Liver (tissue), 9 donors: ENCODE data around the gene CACHD1. TPM values are rescaled to one million over a fixed set of nuclear protein-coding genes. Genes with fewer than 3 reads are reported as not detected.

Experiments
- DNase-seq: peaks from one replicate; pipeline ENCODE4 v3.0.0-alpha.2; 2017; ENCODE audit warnings: low spot score
- H3K27ac ChIP-seq, 2 donors: one replicate each; pipeline ENCODE4 v1.7.0; 2013; ENCODE audit warnings: inconsistent platforms in 2 of 2, low read length in 2 of 2, control low read depth in 1 of 2, low read depth in 1 of 2, mild to moderate bottlenecking in 1 of 2
- H3K27me3 ChIP-seq, 4 donors: one replicate each; pipeline versions ENCODE4 v1.6.1 to v1.7.0; 2013; ENCODE audit warnings: low read length in 3 of 4, inconsistent platforms in 1 of 4, mild to moderate bottlenecking in 1 of 4, moderate library complexity in 1 of 4; ENCODE audit not compliant: control insufficient read depth in 4 of 4, insufficient read depth in 4 of 4
- H3K36me3 ChIP-seq, 4 donors: one replicate each; pipeline versions ENCODE4 v1.6.1 to v1.7.0; 2013; ENCODE audit warnings: low read length in 3 of 4, mild to moderate bottlenecking in 3 of 4, low read depth in 1 of 4, moderate library complexity in 1 of 4; ENCODE audit not compliant: control insufficient read depth in 4 of 4, insufficient read depth in 3 of 4
- H3K4me1 ChIP-seq, 4 donors: one replicate each; pipeline versions ENCODE4 v1.6.1 to v1.7.0; 2013; ENCODE audit warnings: low read length in 3 of 4, mild to moderate bottlenecking in 3 of 4, moderate library complexity in 1 of 4; ENCODE audit not compliant: control insufficient read depth in 4 of 4, insufficient read depth in 4 of 4
- H3K4me3 ChIP-seq, 3 donors: one replicate each; pipeline versions ENCODE4 v1.6.1 to v1.7.0; 2013; ENCODE audit warnings: low read length in 3 of 3, control low read depth in 1 of 3, low read depth in 1 of 3, mild to moderate bottlenecking in 1 of 3
- H3K9ac ChIP-seq, 2 donors: one replicate each; pipeline ENCODE4 v1.7.0; 2013; ENCODE audit warnings: low read length in 2 of 2, mild to moderate bottlenecking in 2 of 2, moderate library complexity in 2 of 2, control low read depth in 1 of 2, low read depth in 1 of 2
- H3K9me3 ChIP-seq, 4 donors: one replicate each; pipeline versions ENCODE4 v1.6.1 to v1.7.0; 2013; ENCODE audit warnings: low read length in 3 of 4; ENCODE audit not compliant: control insufficient read depth in 4 of 4
- ATF3 ChIP-seq: IDR thresholded peaks from 2 replicates; pipeline ENCODE4 v1.6.1; 2016; ENCODE audit warnings: antibody characterized with exemption
- CTCF ChIP-seq: fragments of 150-350 bp; IDR thresholded peaks from 2 replicates; pipeline ENCODE4 v1.5.1; 2017; ENCODE audit warnings: improper control_type of control experiment, low read depth, low read length; ENCODE audit not compliant: missing input control
- EGR1 ChIP-seq, 2 donors: IDR thresholded peaks; 2 replicates each; pipeline ENCODE4 v1.6.1; 2016 to 2018; ENCODE audit warnings: antibody characterized with exemption in 2 of 2, low read depth in 2 of 2
- FOXA1 ChIP-seq: IDR thresholded peaks from 2 replicates; pipeline ENCODE4 v1.6.1; 2016; ENCODE audit warnings: antibody characterized with exemption
- FOXA2 ChIP-seq: IDR thresholded peaks from 2 replicates; pipeline ENCODE4 v1.6.1; 2016; ENCODE audit warnings: antibody characterized with exemption
- GABPA ChIP-seq, 2 donors: IDR thresholded peaks in 1 of 2; conservative IDR thresholded peaks in 1 of 2; 2 replicates each; pipeline ENCODE4 v1.6.1; 2016; ENCODE audit warnings: antibody characterized with exemption in 2 of 2, mild to moderate bottlenecking in 1 of 2, moderate library complexity in 1 of 2
- HNF4A ChIP-seq, 2 donors: conservative IDR thresholded peaks; 2 replicates each; pipeline ENCODE4 v1.6.1; 2016; ENCODE audit warnings: antibody characterized with exemption in 2 of 2, mild to moderate bottlenecking in 2 of 2
- HNF4G ChIP-seq: IDR thresholded peaks from 2 replicates; pipeline ENCODE4 v1.6.1; 2016; ENCODE audit warnings: antibody characterized with exemption
- JUND ChIP-seq, 2 donors: IDR thresholded peaks; 2 replicates each; pipeline ENCODE4 v1.6.1; 2016; ENCODE audit warnings: antibody characterized with exemption in 2 of 2
- MAX ChIP-seq: IDR thresholded peaks from 2 replicates; pipeline ENCODE4 v1.6.1; 2016; ENCODE audit warnings: antibody characterized with exemption
- NR2F2 ChIP-seq: IDR thresholded peaks from 2 replicates; pipeline ENCODE4 v1.6.1; 2016; ENCODE audit warnings: antibody characterized with exemption
- RAD21 ChIP-seq, 2 donors: IDR thresholded peaks; 2 replicates each; pipeline ENCODE4 v1.6.1; 2016; ENCODE audit warnings: antibody characterized with exemption in 2 of 2, mild to moderate bottlenecking in 2 of 2
- REST ChIP-seq: IDR thresholded peaks from 2 replicates; pipeline ENCODE4 v1.6.1; 2016; ENCODE audit warnings: antibody characterized with exemption, mild to moderate bottlenecking
- RXRA ChIP-seq, 2 donors: IDR thresholded peaks; 2 replicates each; pipeline ENCODE4 v1.6.1; 2017 to 2018; ENCODE audit warnings: antibody characterized with exemption in 2 of 2, mild to moderate bottlenecking in 1 of 2
- SP1 ChIP-seq: IDR thresholded peaks from 2 replicates; pipeline ENCODE4 v1.6.1; 2018; ENCODE audit warnings: antibody characterized with exemption, mild to moderate bottlenecking
- TAF1 ChIP-seq: conservative IDR thresholded peaks from 2 replicates; pipeline ENCODE4 v1.6.1; 2016; ENCODE audit warnings: antibody characterized with exemption, mild to moderate bottlenecking
- YY1 ChIP-seq: IDR thresholded peaks from 2 replicates; pipeline ENCODE4 v1.6.1; 2016; ENCODE audit warnings: antibody characterized with exemption, mild to moderate bottlenecking
- ZBTB33 ChIP-seq: IDR thresholded peaks from 2 replicates; pipeline ENCODE4 v1.6.1; 2016; ENCODE audit warnings: antibody characterized with exemption
- WGBS: extraction: QIAGEN DNeasy Blood & Tissue Kit; methylation state at CpG from one replicate; pipeline ENCODE4 v1.1.7; 2013; 5-methylcytosine and 5-hydroxymethylcytosine counted together
- polyA plus RNA-seq, 2 donors: library from polyadenylated mRNA; stranded (reverse) in 1 of 2; unstranded in 1 of 2; fragments of 200-250 nt in 1 of 2; fragments of >200 nt in 1 of 2; fragmentation: Nextera tagmentation in 1 of 2; extraction: Ambion mirVana in 1 of 2; gene quantifications; one replicate each; pipeline versions ENCODE4 v1.2.1 to v1.2.3, GENCODE V29; 2013 to 2015
- total RNA-seq, 2 donors: library from RNA; depleted of rRNA; stranded (reverse); fragments of >200 nt; gene quantifications; one replicate each; pipeline ENCODE4 v1.2.3, GENCODE V29; 2014
- donor health status: healthy.
- donor health status: healthy.
- donor health status: healthy.
- donor health status: healthy.
- donor health status: healthy.

The CACHD1 gene
- total and polyA plus RNA-seq, 4 donors, result 0.68 to 4.2 (median 2.3) TPM

- Histone ChIP-seq H3K4me1 (peaks cover 0 to 5% (median 1%) of the 10 kb centered on the region in 4 donors), H3K9ac (no peak overlapping the region), H3K36me3 (no peaks in the 10 kb centered on the region), H3K4me3 (no peak overlapping the region), H3K9me3 (no peaks in the 10 kb centered on the region), H3K27ac (no peak overlapping the region), H3K27me3 (no peaks in the 10 kb centered on the region)
- TF ChIP-seq NR2F2, result no peak
- no peak for TF ChIP-seq MAX
- TF ChIP-seq HNF4G, result no peak
- TF ChIP-seq FOXA1, result no peak
- no peak for TF ChIP-seq JUND (IDR thresholded peaks at IDR 0.05)
- TF ChIP-seq RAD21 (IDR thresholded peaks at IDR 0.05), result no peak
- no peak for TF ChIP-seq YY1
- no peak for TF ChIP-seq GABPA (IDR thresholded peaks at IDR 0.05 in 1 of 2, conservative IDR thresholded peaks at IDR 0.05 in 1 of 2)
- TF ChIP-seq ATF3, result no peak
- TF ChIP-seq ZBTB33, result no peak
- no peak for TF ChIP-seq HNF4A (conservative IDR thresholded peaks at IDR 0.05)
- no peak for TF ChIP-seq EGR1 (IDR thresholded peaks at IDR 0.05; ENCODE audit: low read depth in 2 of 2)
- TF ChIP-seq FOXA2, result no peak
- TF ChIP-seq TAF1, result no peak
- TF ChIP-seq CTCF, result no peak
- no peak for TF ChIP-seq REST
- no peak for TF ChIP-seq SP1
- no peak for TF ChIP-seq RXRA (IDR thresholded peaks at IDR 0.05)
- DNase-seq, result no peak
- WGBS, result 87% methylated on average over 1 of the region's 1 CpG
These were observed 32.2 kb downstream of the CACHD1 start for GRCh38 chr1:64502083-64502482.
